Measurements from ENCODE around the gene PCYOX1L.

Gene PCYOX1L

DNA sequence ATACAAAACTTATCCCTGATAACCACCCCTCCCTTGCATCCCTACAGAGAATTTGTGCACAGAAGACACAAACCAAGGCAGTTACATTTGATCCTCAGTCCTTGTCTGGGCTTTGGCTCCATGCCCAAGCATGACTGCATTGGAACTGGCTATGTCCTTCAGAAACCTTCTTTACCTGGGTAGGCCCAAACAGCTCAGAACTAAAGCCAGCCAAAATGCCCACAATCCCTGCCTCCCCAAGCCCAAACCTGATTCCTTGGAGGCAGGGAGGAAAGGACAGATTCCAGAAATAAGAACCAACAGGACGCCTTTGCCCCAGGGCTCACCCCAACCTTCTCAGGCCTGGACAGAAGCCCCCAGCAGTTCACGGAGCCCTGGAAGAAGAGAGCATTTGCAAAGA is 13.0 kb downstream of the PCYOX1L start:
- DNase-seq = no peak

DNA sequence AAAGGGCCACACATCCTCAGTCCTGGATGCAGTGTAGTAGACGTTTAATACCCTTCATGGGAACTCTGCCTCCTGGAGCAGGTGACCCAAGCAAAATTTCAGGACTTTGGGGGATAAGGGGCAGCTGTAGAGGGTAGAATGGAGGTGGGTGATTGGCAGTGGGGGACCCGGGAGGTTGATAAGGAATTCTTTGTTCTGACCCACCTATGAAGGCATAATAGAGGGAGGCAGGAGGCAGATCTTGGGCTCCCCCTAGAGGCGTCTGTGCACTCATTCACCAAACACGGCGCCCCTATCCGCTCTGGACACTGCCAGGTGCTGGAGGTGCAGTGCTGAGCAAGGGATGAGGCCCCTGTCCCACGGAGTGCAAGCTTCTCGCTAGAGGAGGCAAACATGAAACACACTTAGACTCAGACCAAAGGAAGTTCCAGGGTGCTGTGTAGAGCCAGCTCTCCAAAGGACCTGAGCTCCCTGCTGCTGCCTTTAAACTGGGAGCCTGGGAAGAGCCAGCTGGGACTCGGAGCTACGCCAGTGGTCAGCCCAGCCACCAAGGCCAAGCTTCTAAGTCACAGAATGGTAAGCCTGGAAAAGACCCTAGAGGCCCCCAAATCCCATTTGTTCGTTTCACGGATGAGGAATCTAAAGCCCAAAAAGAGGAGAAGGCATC is 13.6 kb downstream of the PCYOX1L start:
- peak; percentile 62 for DNase-seq

DNA sequence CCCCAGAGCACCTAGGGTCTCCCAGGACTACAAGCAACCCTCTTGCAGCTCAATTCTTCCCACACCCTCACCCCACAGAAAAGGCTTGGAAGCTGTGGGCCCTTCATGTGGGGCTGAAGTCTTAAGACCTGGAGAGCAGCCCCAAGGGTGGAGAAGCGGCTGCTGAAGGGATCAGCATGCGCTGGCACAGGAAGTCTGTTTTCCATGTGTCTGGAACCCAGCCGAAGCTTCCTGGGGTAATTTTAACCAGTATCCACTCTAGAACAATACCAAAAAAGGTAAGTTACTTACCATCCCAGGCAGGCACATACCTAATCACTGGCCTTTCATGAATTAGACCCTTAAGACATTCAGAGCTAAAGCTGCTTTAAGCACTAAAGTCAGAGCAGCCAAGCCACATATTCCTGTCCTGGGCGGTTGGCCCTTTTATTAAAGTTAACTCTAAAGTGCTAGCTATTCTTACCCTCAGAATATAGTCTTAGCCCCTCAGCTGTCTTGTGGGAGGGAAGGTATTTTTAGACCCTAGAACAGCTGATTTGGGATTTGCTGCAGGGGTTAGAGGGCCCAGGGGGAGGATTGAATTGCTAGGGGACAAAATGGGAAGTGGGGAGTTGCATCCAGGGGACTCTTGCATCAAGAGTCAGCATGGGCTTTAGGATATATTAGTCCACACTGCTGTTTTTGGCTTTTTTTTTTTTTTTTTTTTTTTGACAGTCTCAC is 14.4 kb downstream of the PCYOX1L start:
- no peak for DNase-seq

DNA sequence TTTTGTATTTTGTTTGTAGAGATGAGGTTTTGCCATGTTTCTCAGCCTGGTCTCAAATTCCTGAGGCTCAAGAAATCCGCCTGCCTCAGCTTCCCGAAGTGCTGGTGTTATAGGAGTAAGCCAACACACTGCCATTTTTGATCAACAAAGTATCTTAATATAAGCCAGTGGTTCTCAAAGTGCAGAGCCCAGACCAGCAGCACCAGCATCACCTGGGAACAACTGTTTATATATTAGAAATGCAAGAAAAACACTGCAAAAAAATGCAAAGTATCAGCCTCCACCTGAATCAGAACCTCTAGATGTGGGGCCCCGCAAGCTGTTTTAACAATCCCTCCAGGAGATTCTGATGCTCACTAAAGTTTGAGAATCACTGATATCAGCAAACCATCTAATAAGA is 15.1 kb downstream of the PCYOX1L start:
- no peak for DNase-seq

DNA sequence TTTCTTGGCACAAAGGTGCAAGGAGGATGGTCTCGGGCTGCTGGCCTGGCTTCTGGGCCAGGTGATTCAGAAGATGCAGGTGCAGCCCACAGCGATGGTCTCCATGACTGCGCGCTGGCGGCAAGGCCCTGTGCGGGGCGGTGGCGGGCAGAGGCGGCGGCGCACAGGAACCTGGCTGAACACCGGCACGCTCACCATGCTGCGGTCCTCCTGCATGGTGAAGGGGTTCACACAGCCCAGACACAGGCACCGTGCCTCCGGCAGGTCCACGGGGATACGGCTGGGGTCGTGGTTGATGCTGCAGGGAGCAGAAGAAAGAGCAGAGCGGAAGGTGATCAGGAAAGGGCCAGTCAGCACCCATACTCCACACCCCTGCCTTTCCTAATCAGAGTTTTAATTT is 16.5 kb downstream of the PCYOX1L start:
- no peak for DNase-seq

DNA sequence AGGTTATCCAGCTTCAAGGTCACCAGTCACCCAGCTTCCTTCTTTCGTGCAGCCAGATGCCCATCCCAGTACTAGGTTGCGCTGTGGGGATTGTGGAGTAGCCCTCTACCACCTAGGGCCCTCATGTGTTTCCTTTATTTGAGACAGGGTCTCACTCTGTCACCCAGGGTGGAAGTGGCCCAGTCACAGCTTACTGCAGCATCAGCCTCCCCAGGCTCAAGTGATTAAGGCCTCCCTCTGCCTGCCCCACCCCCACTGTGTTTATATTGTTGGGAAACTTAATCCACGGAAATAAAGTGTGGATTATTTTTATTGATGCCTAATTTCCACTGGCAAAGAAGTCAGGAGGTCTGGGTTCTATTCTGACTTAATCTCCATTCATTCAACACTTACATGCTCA is 17.0 kb downstream of the PCYOX1L start:
- DNase-seq = no peak

DNA sequence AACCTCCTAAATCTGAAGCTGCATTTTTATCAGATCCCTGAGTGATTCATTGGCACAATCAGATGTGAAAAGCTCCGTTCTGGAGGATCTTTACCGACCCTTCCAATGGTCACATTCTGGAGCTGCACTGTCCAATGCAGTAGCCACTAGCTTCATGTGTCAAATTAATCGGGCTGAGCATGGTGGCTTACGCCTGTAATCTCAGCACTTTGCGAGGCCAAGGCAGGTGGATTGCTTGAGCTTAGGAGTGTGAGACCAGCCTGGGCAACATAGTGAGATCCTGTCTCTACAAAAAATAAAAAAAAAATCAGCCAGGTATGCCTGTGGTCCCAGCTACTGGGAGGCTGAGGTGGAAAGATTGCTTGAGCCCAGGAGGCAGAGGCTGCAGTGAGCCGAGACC is 17.6 kb downstream of the PCYOX1L start:
- DNase-seq = no peak

DNA sequence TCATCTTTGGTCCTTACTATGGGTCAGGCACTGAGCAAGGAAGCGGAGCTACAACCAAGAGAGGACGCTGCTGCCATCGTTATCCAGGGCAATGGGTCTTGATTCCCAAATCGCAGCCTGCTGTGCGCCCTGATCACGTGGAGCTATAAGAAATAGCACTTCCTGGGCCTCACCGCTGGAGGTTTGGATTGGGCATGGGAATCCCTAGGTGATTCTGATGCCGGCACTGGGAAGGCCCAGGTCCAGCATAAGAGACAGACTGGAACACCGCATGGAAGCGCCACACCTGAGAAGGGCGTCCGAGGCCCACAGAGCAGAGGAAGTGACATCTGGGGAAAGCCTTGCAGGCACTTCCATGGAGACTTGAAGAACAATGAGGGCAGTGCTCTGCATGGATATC is 18.3 kb downstream of the PCYOX1L start:
- DNase-seq = no peak

DNA sequence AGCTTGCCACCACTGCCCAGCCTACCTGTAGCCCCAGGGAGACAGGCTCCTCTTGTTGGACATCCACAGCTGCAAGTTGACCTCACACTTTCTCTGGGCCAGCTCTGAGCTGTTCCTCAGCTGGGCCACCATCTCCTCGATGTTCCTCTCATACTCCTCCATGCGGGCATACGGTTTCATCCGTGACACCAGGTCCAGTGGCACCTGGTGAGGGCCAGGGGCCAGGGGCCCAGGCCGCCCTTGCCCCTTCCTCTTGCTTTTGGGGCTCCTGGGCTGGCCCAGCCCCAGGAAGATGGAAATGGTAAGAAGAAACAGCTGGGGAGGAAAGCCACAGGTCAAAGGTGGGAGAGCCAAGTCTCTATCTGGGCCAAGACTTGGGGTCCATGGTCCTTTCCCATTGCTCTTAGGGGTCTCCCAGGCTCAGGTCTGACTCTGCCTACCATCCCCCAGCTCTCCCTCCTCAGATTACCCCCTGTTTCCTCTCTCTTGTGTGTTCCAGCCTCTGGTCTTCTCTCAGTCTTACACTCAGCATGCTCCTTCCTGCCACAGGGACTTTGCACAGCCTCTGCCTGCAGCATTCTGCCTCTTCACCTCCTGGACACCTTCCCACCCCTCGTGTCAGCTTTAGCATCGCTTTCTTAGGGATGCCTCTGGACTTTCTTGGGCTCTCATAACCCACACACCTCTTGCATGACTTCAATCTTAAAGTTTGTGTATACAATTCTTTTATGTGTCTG is 19.0 kb downstream of the PCYOX1L start:
- no peak for DNase-seq

DNA sequence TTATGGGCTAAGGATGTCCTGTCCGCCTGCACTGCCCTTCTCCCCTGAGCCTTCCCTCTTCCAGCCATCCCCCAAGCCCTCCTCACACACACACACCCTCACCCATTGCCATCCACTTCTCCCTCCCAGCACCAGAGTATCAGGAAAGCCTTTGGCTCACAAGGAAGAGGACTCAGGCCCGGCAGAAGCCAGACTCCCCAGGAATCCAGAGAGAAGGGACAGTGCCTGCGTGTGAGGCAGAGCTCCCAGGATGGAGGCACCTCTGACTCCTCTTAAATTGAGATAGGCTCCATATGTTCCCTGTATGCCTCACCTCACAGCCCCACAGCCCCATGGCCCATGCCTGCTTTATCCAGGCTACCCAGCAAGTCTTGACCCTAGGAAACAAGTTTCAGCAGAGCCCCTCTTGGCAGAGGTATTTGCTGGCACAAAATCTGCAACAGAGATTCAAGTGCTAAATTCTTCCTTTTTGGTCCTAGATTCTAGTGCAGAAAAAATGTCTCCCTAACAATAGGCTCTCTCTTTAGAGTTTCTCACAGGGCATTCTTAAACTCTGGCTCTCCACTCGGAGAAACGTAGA is 20.5 kb downstream of the PCYOX1L start:
- no peak for DNase-seq

DNA sequence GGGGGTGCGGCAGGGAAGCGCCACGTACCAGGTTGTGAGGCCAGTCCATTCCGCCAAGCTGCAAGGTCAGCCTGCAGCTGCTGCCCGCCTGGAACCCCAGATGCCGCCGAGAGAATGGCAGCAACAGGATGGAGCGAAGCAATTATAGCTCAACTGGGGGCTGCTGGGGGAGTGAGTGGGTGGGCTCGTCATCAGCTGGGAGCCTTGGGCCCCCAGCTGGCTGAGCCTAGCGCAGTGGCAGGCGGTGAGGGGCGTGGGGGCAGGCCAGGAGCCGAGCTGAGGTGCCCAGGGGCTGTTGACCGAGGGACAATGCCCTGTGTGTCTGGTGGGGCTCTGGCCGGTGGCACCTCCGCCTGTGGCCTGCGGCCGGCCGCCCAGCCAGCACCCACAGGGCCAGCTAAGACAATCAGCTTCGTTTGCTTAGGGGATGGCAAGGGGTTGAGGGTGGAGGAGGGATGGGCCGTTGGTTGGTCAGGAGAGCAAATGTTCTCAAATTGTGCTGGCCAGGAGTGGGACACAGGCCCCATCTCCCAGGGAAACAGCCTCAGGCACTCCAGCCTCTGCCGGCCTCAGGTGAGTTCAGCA is 21.4 kb downstream of the PCYOX1L start, which contains the start of gene IL17B:
Gene IL17B, minus strand, starts transcription at position 116 of the 585 bp plus-strand sequence. Its CDS starts 67 bp downstream, at position 49.
- DNase-seq = no peak

DNA sequence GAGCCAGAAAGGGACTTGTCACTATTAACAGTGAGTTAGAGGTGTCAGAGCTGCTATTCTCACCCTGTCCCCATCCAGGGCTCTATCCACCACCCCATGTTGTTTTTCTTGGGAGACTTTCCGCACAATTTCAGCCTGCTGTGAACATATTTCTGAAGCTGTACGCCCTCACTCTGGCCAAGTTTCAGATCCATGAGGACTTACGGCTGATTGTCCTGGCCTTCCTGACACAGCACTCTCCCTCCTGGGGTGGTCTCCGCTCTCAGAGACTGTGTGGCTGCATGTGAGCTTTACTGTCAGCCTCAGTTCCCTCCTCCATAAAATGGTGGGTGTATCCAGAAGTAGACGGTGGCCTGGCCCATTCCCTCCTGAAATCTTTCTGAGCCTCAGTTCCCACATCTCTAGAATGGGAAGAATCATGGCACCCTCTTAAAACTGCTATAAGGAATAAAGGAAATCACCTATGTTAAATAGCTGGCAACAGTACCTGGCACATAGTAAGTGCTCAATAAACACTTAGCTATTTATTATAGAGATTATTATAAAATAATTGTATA is 22.1 kb downstream of the PCYOX1L start:
- DNase-seq = no peak

DNA sequence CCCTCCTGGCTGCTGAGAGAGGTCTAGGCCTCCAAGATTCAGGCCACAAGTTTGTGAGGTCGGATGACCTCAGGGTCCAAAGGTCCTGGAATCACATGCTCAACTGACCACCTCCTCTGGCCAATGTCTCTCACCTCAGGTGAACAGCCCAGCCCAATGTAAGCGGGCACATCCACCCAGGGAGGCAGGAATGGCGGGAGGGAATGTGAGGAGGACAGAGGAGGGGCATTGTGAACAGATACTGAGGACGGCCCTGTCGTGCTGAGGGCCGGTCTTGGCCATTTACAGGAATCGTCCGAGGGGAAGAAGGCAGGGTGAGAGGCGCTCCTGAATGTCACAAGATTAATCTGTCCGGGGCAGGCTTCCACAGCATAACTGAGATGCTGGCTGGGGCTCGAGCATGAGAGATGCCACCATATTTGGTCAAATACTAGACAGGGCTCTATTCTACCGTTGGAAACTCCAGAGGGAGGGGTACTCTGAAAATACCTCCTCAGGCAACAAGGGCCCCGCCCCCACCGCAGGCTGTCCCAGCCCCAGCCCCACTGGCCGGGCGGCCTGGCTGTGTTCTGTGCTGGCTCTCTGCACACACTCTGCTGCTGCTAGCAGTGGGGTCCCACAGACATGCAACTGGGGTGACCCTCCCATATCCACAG is 22.7 kb downstream of the PCYOX1L start:
- DNase-seq = no peak

DNA sequence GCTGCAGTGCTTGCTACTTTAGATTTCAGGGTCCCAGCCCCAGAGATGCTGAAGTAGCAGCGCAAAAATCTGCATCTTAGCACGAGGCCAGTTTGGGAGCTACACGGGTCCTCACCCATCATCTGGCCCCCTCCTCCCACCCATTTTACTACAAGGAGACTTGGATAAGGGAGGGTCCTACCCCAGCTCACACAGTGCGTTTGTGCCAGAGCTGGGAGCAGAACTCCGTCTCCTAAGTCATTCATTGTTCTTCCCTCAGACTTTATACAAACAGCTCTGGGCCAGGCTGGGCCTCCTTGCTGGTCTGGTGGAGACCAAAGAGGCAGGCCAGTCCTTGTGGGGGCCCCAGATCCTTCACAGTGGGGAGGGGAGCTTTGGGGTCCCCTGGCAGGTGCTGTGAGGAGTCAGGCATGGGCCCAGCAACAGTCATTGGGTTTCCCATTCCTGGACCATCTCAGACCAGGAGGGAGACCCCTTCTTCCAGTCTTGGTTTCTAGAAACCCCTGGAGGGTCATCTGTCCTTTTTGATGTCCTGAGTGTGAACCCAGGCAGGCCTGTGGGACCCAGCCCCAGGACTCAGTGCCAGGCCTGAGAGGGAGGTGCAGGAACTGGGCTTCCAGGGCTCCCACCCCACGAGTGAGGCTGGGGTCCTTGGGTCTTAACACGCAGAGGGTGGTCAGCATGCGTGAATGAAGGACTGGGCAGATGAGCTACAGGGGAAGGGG is 23.6 kb downstream of the PCYOX1L start:
- no peak for DNase-seq

DNA sequence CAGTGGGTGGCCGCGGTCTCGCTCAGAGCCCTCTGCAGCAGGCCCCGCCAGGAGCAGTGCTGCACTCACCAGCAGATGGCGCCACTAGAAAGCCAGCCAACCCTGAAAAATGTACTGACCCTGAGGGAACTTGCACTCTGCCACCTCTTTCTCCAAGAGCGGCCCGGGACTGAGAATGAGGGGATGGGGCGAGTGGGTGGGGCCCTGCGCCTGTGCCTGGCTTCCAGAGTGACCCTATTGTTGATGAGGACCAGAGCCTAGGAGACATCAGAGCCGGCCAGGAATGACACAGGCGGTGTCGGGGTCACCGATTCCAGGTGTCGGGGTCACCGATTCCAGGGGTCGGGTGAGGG is 24.1 kb downstream of the PCYOX1L start:
- peak; percentile 73 for DNase-seq

DNA sequence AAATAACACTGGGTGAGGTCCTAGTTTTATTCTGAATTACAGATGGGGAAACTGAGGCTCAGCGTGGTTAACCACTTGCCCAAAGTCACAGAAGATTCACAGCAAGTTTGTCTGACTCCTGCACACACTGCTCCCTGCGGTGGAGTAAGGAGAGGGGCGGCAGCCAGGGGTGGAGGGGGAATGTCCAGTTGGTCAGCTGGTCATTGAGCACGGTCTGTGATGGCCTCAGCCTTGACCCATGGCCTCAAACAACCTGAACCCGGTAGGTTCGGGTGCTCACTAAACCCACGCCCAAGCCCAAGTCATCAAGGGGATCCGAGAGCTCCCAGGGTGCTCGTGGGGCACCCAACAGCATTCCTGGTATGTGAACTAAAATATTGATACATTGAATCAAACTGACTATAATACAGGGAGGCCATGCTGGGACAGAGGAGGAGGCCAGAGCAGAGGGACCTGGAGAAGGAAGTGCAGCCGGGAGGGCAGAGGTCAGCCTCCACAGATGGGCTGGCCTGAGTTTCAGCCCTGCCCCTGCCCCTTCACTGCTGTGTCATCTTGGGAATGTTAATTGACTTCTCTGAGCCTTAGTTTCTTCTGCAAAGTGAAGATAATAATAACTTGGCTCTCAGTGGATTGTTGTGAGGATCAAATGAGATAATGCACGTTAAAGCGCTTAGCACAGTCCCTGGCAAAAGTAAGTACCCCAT is 24.8 kb downstream of the PCYOX1L start:
- DNase-seq = no peak

DNA sequence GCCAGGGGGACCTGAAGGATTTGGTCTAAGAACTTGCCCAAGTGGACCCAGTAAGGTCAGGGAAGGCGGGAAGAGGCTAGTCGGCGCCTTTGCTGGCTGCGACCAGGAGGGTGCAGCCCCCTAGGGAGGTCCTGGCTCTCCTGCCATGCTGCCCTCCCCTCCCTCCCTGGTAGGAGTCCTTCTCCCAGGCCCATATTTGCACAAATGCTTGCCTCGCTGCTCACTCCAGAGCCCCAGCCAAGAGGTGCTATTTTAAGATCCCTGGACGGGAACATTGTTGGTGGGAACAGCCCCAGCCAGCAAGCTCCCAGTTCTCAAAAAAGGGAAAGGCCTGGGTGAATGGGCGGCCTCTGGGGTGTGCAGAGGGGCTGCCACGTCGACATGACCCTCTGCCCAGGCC is 25.6 kb downstream of the PCYOX1L start:
- DNase-seq = no peak

DNA sequence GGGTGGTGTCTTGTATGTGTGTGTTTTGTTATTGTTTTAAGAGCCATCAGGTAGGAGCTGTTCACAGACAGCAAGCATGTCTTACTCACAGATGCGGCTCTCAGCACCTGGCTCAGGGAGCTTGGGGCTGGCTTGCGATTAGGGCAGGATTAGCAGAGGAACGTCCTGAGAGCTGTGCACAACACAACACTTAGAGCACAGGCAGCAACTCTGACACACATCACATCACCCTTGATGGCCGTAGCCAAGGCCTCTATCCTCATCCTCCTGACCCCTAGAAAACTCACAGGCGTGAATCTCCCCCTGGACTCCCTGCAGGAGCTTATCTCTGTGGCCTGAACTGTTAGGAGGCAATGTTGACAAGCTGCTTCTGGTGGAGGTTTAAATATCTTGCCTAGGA is 28.3 kb downstream of the PCYOX1L start:
- no peak for DNase-seq

DNA sequence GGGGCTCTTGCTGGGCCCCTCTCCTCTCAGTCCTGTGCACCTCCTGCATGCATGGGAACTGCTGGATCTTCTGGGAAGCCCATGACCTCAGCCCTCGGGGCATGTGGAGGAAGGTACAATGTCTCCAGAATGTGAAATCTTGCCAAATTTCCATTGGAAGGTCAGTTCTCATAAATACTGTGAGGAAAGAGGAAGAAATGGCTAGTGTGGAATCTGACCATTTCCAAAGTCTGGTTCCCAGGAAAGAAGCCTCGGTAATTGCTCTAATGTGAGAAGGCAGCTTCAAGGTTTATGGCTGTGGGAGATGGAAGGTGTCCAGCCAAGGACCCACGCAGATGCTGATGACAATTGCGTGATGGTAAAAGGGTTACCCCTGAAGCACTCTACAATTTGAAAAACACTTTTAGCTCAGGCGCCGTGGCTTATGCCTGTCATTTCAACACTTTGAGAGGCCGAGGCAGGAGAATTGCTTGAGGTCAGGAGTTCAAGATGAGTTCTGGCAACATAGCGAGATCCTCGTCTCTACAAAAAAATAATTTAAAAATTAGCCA is 29.3 kb downstream of the PCYOX1L start:
- peak; percentile 80 for DNase-seq

DNA sequence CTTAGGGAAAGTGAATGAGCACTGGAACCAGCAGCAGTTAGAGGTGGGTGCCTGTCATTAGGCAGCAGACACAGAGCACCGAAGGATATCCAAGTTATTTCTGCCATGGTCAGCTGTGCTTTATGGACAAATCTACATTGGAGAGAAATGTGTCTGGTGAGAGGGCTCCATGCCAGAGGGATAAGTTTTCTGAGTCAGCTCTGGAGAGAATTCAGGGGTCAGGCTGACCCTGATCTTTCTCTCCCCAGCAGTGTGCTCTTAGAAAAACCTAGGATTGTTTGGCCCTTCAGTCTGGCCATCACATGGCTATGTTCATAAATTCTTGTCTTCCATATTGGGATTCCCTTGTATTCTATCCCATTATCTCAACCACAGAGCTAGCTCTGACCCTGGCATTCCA is 30.1 kb downstream of the PCYOX1L start:
- peak; percentile 87 for DNase-seq

All from EL (cell line).